Vagina (tissue), 2 donors: ENCODE measurements around the gene KPTN. TPM values are rescaled to one million over a fixed set of nuclear protein-coding genes. Genes with fewer than 3 reads are reported as not detected.
A peak's percentile ranks its signal among the peaks of the same experiment; 100 is the strongest.

ENCODE experiments used
- DNase-seq, 2 donors: peaks; one replicate each; pipeline ENCODE4 v3.0.0-alpha.2; 2017; ENCODE audit errors: extremely low spot score in 2 of 2
- H3K27ac ChIP-seq: fragments of 200-600 bp; sonication (generic); one replicate; pipeline ENCODE4 v1.5.1; 2019
- H3K27me3 ChIP-seq: fragments of 200-600 bp; sonication (generic); one replicate; pipeline ENCODE4 v1.5.1; 2019
- H3K36me3 ChIP-seq, 2 donors: fragments of 200-600 bp; sonication (generic); one replicate each; pipeline ENCODE4 v1.5.1; 2017 to 2019
- H3K4me1 ChIP-seq: fragments of 200-600 bp; sonication (generic); one replicate; pipeline ENCODE4 v1.5.1; 2019
- H3K4me3 ChIP-seq, 2 donors: fragments of 200-600 bp; sonication (generic); 1 replicate in 1 of 2; 2 replicates in 1 of 2; pipeline ENCODE4 v1.5.1; 2016 to 2019
- H3K9me3 ChIP-seq: fragments of 200-600 bp; sonication (generic); one replicate; pipeline ENCODE4 v1.5.1; 2019
- POLR2A ChIP-seq, 2 donors: fragments of 450-650 bp; IDR thresholded peaks; one replicate each; pipeline ENCODE4 v1.6.1; 2017; ENCODE audit warnings: antibody characterized with exemption in 2 of 2, mild to moderate bottlenecking in 2 of 2, moderate library complexity in 2 of 2
- POLR2AphosphoS5 ChIP-seq, 2 donors: sonication (generic); formaldehyde crosslinking; IDR thresholded peaks; one replicate each; pipeline ENCODE4 v1.9.0; 2017; ENCODE audit warnings: antibody characterized with exemption in 2 of 2, mild to moderate bottlenecking in 2 of 2, low read depth in 1 of 2; ENCODE audit not compliant: insufficient read depth in 1 of 2
- intact Hi-C: fragments of 100-400 bp; cut with DNase I; formaldehyde crosslinking; loops from one replicate; pipeline ENCODE4 v1.15.1; 2023
- total RNA-seq: library from RNA; depleted of rRNA; stranded (reverse); fragments of >200 nt; gene quantifications from one replicate; pipeline ENCODE4 v1.2.3, GENCODE V29; 2016
- TF ChIP-seq, protein P1 (sequence below), 3 experiments: fragments of 450-650 bp in 2 of 3; fragments of 200-600 bp in 1 of 3; sonication (generic) in 1 of 3; IDR thresholded peaks; one replicate each; pipeline ENCODE4 v1.5.1; 2017 to 2019; ENCODE audit warnings: antibody characterized with exemption in 3 of 3, mild to moderate bottlenecking in 2 of 3, moderate library complexity in 2 of 3

KPTN gene
- total RNA-seq, 1 donor from 2014 or later, result 9.6 TPM

GRCh38 chr19:47514869-47515588, 31.0 kb upstream of the KPTN start, which contains the start of gene NAPA:
TSS of gene NAPA (minus strand) at chr19:47515063. CDS start at chr19:47514940, 123 bp downstream.
- Histone ChIP-seq H3K27me3 (no peaks in the 10 kb centered on the region), H3K4me1 (peaks cover 51% of the 10 kb centered on the region), H3K4me3 (peak within 1 kb of the TSS; percentile 86 to 89), H3K9me3 (no peaks in the 10 kb centered on the region), H3K36me3 (no peaks in the 10 kb centered on the region), H3K27ac (peak within 1 kb of the TSS; percentile 99)
- intact Hi-C loops, result loop anchor here (10.0 kb wide), 3 partner anchors 80 to 240 kb away; partner anchors contain the start of genes BICRA and INAFM1
- TF ChIP-seq POLR2A (IDR thresholded peaks at IDR 0.05) (peak in 1 of 2 donors; percentile 95), POLR2AphosphoS5 (IDR thresholded peaks at IDR 0.05; ENCODE audit: insufficient read depth in 1 of 2, low read depth in 1 of 2) (peak; percentile 96 to 99)
- TF ChIP-seq, protein P1, sequence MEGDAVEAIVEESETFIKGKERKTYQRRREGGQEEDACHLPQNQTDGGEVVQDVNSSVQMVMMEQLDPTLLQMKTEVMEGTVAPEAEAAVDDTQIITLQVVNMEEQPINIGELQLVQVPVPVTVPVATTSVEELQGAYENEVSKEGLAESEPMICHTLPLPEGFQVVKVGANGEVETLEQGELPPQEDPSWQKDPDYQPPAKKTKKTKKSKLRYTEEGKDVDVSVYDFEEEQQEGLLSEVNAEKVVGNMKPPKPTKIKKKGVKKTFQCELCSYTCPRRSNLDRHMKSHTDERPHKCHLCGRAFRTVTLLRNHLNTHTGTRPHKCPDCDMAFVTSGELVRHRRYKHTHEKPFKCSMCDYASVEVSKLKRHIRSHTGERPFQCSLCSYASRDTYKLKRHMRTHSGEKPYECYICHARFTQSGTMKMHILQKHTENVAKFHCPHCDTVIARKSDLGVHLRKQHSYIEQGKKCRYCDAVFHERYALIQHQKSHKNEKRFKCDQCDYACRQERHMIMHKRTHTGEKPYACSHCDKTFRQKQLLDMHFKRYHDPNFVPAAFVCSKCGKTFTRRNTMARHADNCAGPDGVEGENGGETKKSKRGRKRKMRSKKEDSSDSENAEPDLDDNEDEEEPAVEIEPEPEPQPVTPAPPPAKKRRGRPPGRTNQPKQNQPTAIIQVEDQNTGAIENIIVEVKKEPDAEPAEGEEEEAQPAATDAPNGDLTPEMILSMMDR (IDR thresholded peaks at IDR 0.05), result no peak
- peak; percentile 100 for DNase-seq

DNA sequence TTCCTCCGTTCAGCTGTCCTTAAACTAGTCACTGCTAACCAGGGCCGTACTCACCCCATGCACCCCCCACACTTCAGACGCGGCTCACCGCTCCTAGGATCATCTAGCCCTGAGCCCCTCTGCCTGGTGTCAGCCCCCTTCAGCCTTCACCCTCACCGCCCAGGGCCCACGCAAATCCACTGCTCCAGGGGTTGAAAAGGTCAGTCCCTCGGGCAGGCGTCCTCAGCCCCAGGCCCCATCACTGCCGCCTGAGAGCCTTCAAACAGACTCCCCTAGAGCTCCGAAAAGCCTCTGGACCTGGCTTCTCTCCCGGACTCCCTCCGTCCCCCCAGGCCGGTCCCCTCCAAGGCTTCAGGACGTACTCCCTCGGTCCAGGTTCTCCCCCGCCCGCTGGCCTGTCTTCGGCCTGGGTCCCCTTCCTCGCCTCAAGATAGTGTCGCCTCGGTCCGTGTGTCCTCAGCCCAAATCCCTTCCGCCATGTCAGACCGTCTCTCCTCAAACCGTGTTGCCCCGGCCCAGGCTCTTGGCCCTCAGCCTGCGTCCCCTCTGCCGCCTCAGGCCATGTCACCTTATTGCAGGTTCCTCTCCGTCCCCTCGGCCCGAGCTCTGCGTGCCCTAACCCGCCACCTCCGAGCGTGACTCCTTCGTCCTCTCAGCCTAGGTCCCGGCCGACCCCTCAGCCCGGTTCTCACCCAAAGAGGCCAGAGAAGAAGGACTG, 30.3 kb upstream of the KPTN start:
- Histone ChIP-seq H3K27me3 (no peaks in the 10 kb centered on the region), H3K4me3 (peak overlapping the region; percentile 86 to 89), H3K27ac (peak overlapping the region; percentile 99), H3K4me1 (peaks cover 58% of the 10 kb centered on the region), H3K36me3 (no peaks in the 10 kb centered on the region), H3K9me3 (no peaks in the 10 kb centered on the region)
- intact Hi-C loops, result loop anchor here (10.0 kb wide), 3 partner anchors 80 to 240 kb away; partner anchors contain the start of genes BICRA and INAFM1
- TF ChIP-seq, protein P1 (IDR thresholded peaks at IDR 0.05), result no peak
- TF ChIP-seq POLR2AphosphoS5 (IDR thresholded peaks at IDR 0.05; ENCODE audit: insufficient read depth in 1 of 2, low read depth in 1 of 2), result no peak
- no peak for TF ChIP-seq POLR2A (IDR thresholded peaks at IDR 0.05)
- no peak for DNase-seq

DNA sequence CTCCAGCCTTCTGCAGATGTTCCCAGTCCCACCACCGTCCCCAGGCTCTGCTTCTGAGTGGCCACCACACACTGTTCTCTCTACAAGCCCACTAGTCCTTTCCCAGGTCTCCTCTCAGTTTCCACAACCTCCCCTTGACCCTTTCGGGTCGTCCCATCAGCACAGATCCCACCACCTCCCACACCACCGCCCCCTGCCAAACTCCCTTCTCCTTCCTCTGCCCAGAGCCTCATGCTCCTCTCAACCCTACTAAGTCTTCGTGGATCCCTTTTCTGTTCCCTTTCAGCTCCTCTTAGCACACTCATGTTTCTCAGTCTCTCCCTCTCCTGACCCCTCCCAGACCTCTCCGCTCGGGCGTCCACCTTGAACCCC, 28.9 kb upstream of the KPTN start:
- DNase-seq, result no peak
- Histone ChIP-seq H3K4me1 (peaks cover 72% of the 10 kb centered on the region), H3K36me3 (no peaks in the 10 kb centered on the region), H3K4me3 (peak overlapping the region; percentile 86 to 89), H3K27me3 (no peaks in the 10 kb centered on the region), H3K9me3 (no peaks in the 10 kb centered on the region), H3K27ac (peak overlapping the region; percentile 99)
- TF ChIP-seq, protein P1 (IDR thresholded peaks at IDR 0.05), result no peak
- TF ChIP-seq POLR2A (IDR thresholded peaks at IDR 0.05) (no peak), POLR2AphosphoS5 (IDR thresholded peaks at IDR 0.05; ENCODE audit: insufficient read depth in 1 of 2, low read depth in 1 of 2) (no peak)
- intact Hi-C loops, result loop anchor here (10.0 kb wide), 3 partner anchors 78 to 238 kb away; partner anchors contain the start of genes BICRA and INAFM1

- TF ChIP-seq, protein P1 (IDR thresholded peaks at IDR 0.05), result no peak
- TF ChIP-seq POLR2A (IDR thresholded peaks at IDR 0.05) (no peak), POLR2AphosphoS5 (IDR thresholded peaks at IDR 0.05; ENCODE audit: insufficient read depth in 1 of 2, low read depth in 1 of 2) (no peak)
- intact Hi-C loops, result loop anchor here (10.0 kb wide), 3 partner anchors 78 to 238 kb away; partner anchors contain the start of genes BICRA and INAFM1
- Histone ChIP-seq H3K36me3 (no peaks in the 10 kb centered on the region), H3K9me3 (no peaks in the 10 kb centered on the region), H3K4me1 (peaks cover 77% of the 10 kb centered on the region), H3K27ac (peak overlapping the region; percentile 99), H3K27me3 (no peaks in the 10 kb centered on the region), H3K4me3 (peak overlapping the region; percentile 86 to 89)
- DNase-seq, result no peak
Observed at GRCh38 chr19:47512183-47512947, 28.3 kb upstream of the KPTN start.
